HG02981 (cell line): ENCODE data around the gene EDNRA.
"Not testable (repeated sequence)": the region's sequence is repeated elsewhere in the genome, so short reads cannot be mapped to it uniquely, and the experiment has no call there.

Experiments used
- ATAC-seq: cut with Tn5 transposase; IDR thresholded peaks from one replicate; pipeline ENCODE4 v1.9.1; 2021; ENCODE audit warnings: mild to moderate bottlenecking, moderate library complexity; ENCODE audit not compliant: unreplicated experiment

EDNRA gene

DNA sequence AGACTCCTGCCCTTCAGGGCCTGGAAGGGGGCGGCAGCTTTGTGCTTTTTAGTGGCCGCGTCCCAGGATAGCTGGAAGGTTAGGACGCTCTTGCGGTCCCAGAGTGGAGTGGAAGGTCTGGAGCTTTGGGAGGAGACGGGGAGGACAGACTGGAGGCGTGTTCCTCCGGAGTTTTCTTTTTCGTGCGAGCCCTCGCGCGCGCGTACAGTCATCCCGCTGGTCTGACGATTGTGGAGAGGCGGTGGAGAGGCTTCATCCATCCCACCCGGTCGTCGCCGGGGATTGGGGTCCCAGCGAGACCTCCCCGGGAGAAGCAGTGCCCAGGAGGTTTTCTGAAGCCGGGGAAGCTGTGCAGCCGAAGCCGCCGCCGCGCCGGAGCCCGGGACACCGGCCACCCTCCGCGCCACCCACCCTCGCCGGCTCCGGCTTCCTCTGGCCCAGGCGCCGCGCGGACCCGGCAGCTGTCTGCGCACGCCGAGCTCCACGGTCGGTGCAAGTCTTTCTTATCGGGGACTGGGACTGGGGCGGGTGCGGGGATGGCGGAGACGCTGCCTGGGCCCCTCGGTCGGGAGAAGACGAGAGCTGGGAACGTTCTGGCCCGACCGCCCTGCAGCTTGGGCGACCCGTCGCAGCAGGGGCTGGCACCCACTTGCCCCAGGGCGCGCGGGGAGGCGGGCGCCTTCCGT, at the start of gene EDNRA:
EDNRA (plus strand) TSS at position 207 of the 686 bp plus-strand sequence. CDS start 4,585 bp downstream, outside the sequence.
- ATAC-seq = no peak

DNA sequence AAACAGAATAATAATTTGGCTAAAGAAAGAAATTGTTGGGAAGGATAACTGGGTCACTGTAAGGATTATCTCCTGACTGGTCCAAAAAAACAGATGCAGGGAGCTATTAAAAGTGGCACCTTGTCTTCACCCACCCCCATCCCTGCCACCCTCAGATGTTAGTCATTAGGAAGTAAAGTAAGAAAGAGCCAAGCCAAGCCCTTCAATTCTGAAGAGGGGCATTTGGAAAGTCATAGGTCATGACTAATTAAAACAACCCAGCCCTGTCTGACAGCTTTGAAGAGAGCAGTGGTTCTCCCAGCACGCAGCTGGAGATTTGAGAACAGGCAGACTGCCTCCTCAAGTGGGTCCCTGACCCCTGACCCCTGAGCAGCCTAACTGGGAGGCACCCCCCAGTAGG, 46.5 kb upstream of the EDNRA start:
- not testable (repeated sequence) for ATAC-seq

DNA sequence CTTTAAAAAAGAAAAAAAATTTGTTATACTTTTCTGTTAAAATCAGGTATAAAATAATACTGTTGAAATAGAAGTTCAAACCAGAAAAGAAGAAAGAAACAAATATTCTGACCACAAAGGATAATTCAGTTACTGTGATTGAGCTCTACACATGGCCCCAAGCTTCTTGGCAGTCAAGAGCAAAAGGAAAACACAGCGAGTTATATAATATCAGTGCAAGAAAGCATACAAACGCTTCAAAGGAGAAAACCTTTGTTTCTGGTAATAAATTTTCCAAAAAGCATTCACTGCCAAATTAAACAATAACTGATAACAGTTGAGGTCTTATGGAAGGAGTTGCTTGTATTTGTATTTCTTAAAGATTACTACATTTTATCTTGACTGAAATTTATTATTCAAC, 40.5 kb upstream of the EDNRA start:
- ATAC-seq = no peak

DNA sequence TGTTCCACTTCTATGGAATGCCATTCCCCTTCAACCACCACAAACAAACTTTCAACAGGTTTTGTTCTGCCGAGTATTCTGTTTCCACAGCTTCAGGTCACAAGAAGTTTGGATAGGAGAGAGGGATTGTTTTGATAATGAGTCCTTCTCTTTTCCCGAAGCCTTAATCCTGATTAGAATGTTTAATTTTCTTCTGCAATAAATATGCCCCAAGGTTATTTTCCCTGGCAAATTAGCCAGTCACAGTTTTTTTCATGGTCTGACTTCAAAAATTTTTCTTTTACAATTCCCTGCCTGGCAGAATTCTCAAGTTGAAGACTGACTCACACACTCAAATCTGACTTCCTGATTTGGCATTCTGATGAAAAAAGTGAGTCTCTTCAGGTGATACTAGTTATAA, 33.1 kb upstream of the EDNRA start:
- ATAC-seq = no peak

DNA sequence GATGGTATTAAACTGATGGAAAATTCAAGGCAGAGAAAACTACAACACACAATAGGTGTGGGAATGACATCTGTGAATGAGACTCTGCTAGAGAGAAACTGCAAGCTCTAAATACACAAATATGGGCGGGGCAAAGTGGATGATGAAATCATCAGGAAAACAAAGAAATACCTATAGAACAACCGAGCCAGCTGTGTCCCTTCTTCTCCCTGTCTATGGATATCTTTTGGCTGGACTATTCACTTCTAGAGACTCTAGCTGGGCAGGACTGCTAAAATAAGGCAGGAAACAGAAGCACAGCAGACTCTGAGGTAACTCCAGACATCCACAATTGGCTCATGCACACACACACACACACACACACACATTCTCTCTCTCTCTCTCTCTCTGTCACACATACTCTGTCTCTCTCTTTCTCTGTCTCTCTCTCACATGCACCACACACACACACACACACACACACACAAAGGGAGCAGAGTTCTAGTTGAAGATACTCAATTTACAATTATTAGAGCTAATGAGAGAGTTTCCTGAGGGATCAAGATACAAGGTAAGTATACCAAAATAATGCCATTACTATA, 27.2 kb upstream of the EDNRA start:
- ATAC-seq = no peak

DNA sequence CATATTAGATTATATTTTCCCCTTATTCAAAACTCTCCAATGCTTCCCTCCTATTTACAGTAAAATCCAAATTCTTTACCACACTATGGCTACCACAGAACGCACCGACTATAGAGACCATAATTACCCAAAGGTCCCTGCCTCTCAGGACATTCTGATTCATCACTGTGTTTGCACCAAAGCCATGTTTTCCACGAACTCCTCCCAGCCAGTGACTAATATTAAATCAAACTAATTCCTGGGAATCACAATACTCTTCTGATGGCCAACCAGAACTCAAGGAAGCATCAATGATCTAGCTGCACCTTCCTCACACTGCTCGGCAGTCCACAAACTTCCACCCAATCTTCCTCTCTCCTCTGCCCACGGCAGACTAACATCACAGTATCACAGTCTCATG, 24.2 kb upstream of the EDNRA start:
- ATAC-seq = no peak

DNA sequence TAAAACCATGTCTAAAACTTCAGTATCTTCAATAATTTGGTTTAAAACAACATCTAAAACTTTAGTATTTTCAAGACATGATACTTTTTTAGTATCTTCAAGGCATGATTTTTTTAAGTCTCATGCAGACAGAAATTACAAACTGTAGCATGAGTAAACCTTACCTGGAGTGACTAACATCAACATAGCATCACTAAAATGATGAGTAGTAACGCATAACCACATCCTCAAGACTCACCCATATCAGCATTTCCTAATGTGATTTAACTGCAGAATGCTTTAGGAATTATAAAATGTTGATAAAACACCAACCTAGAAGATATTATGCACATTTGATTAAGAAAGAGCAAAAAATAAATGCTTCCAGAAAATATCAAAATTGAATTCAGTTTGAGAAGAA, 19.7 kb upstream of the EDNRA start:
- ATAC-seq = no peak

DNA sequence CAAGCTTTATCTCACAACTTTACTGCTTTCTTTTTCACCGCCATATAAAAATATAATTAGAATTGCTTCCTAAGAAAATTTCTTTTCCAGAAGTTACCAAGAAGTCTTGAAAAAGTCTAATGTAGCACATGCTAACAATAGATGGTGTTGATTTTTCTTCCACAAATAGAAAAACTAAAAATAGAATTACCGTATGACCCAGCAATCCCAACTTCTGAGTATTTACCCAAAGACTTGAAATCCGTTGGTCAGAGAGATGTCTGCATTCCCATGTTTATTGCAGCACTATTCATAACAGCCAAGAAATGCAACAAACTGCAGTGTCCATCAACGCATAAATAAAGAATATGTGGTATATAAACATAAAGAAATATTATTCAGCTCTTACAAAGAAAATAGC, 17.8 kb upstream of the EDNRA start:
- ATAC-seq = no peak

DNA sequence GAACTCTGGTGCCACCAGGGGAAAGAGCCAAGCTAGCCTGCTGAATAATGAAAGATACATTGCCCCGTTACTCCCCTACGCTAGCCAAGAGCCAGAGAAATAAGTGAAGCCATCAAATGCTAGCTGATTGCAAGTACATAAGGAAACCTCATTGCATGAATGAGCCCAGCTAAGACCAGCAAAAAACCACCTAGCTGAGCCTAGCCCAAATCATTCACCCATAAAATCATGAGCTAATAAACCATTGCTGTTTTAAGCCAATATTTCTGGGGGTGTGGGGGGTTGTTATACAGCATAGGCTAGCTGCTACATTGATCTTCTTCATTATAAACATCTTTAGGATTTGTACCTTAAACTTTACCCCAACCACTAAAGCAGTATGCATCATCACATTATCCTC, 15.4 kb upstream of the EDNRA start:
- ATAC-seq = no peak

DNA sequence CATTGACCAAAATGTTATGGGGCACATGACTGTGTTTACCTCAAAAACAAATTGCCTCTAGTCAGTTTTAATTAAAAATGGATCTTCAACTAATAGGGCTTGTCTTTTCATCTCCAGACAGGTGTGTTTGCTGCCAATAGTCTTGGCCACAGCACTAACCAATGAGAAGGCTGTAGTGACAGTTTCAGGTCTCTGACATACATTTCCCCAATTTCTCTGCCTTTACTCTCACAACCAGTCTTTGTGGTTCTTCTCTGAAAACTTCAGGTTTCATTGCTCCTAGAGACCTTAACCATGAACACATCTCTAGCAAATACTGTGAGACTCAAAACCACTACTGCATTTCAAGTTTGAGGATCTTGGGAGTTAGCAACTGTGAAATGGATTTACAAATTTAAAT, 3.5 kb upstream of the EDNRA start:
- no peak for ATAC-seq

DNA sequence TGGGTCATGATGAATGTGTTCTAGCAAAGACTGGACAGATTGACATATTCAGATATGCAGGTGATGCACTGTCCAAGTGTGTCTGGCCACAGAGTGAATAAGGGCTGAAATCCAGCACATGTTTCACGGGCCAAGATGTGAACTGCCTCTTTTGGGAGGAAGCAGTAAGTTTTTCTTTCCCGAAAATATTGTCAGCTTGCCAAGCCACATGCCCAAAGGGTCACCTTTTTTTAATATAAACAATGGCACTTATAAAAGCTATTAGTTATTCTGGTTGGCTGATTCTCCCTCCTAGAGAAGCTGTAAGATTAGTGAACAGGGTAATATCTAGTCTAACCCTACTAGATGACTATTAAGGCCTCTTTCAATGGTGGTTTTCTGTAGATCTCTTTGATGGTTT, 1.5 kb upstream of the EDNRA start:
- ATAC-seq = no peak

DNA sequence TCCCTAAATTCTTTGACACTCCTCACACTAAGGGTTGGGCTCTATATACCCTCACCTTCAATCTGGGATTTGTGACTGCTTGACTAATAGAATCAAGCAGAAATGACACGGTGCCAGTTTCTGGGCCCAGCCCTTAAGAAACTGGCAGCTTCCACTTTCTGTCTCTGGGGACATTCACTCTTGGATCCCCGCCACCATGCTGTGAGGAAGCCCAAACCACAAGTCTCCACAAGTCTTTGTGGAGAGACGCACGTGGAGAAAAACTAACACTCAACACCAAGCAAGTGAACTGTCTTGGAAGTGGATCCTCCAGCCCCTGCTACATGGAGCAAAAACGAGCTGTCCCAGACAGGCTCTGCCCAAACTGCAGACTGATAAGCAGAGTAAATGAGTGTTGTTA, 1.1 kb upstream of the EDNRA start:
- ATAC-seq = no peak

DNA sequence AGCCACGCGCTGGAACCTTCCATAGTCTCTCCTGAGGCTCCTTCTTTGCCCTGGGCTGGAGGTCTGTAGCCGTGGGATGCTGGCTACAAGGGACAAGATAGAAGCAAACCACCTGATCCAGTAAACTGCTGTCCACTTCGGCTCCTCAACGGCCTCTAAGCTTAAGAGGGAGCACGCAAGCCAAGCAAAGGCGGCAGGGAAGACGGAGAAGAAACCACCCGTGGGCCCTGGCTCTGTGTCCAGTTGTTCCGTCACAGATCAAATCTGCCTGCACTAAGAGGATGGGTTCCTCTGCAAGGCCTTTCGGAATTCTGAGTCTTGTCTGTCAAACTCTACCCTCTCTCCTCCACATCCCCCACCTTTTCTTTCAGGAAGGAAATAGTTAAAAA, 401 bp upstream of the EDNRA start:
- ATAC-seq = no peak

DNA sequence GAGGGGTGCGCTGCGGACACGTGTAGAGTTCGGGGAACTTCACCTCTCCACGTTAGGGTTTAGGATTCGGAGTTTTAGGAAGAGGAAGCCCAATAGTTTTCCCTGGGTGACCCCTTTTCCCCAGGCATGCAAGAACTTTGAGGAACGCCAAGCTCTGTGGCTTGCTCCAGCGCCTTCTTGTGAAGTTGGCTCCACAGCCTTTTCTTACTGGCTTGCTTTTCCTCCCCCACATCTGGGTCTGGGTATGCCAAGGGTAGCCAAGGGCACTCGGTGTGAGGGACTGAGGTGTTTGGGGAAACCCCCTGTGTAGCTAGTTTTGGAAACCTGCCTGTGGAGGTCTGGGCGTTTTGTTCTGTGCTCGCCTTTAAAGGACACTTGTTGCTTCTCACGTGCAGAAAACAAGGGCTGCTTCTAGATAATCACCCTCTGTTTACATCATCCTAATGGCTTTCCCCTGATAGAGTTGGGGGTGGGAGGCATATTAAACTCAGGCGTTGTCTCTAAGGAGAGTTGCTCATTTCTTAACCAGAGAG, 746 bp downstream of the EDNRA start:
- no peak for ATAC-seq

DNA sequence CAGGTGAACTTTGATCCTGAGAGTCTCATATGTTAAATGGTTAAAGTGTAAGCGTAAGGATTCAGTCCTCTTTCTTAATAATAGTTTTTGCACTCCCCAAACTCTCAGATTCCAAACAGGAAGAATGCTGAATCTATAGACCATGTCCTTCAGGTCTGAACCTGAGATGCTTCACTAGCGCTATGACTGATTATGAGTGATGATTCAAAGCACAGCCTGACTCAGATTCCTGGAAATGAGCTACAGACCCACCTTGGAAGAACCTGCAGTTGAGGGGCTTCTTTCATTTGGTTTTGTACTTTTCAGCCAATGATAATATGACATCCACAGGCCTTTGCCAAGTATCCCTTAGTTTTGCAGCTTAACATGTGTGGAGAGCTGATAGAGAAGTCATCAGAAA, 1.4 kb downstream of the EDNRA start:
- ATAC-seq = no peak

DNA sequence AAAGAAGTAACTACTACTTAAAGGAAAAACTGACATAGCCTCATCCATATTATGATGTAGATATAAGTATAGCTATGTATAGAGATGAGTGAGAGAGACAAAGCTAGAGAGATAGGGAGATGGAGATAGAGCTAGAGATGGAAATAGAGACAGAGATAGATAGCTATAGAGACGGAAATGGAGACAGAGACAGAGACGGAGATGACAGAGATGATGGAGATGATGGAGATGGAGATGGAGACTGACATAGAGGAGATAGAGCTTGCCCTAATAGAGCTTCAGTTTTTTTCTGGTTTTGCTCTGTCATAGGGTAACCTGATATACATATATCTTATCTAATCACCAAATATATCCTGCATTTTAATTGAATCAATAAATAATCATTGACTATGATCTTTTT, 4.3 kb downstream of the EDNRA start:
- no peak for ATAC-seq

DNA sequence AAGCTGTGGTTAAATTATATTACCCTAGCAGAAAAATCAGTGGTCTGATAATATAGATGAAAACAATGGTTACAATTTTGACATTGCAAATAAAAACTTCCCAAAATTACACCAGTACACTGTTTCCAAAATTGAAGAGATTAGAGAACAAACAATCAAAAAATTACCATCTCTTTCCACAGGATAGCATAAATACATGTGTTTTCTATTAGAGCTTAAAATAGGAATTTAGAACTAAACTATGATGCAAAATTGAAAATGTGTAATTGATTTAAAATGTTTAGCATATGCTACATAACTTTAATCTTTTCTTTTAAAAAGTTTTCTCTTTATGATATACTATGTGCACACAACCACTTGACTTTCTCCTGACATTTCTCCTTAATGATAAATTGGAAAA, 6.7 kb downstream of the EDNRA start:
- ATAC-seq = no peak

DNA sequence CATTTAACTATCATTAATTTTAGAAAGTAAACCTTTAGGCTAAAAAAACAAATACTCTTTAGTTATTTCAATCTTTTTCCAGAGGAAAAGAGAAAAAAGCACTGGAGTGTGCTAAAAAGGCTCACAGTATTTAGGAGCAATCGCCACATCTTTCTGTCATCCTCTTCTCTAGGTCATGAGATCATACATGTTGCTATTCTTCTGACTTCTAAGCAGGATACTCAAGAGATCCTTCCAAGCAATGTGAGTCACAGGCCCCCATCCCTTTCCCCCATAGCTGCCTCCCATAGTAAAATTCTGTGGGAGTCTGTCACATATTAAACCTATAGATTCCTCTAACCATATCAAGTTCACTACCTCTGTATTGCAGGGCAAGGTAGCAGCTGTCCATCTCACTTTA, 7.7 kb downstream of the EDNRA start:
- ATAC-seq = no peak

DNA sequence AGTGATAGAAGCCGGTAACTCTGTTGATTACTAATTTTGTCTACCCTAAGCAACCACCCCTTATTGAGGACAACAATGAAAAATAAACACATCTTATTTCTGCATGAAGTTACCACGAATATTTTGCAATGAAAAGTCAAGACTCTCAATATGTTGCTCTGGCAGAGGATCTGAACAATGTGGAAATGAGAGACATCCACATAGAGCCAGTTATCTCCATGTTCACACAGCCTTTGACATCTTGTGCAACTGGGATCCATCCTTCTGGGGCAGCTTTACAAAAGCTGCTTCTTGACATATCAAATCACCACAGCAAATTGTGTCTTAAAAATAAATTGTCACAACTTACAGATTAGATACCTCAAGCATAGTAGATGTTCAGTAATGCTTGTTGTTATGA, 10.2 kb downstream of the EDNRA start:
- ATAC-seq = no peak

DNA sequence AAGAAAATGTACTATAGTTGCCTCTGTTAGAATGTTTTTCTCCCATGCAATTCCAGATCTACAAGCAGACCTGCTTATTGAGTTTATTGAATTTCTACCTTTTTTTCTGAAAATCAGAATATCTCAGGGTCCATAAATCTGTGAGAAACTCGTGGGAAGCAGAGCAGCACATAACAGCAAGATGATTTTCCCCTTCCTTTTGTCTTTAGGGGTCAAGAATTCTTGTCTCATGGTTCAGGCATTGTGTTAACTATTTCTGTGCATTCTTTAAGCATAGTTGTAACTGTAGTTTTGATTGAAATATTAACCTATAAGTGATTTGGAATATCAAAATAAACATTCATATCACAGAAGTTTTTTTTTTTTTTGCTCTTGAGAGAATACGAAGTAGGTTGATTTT, 11.4 kb downstream of the EDNRA start:
- no peak for ATAC-seq

DNA sequence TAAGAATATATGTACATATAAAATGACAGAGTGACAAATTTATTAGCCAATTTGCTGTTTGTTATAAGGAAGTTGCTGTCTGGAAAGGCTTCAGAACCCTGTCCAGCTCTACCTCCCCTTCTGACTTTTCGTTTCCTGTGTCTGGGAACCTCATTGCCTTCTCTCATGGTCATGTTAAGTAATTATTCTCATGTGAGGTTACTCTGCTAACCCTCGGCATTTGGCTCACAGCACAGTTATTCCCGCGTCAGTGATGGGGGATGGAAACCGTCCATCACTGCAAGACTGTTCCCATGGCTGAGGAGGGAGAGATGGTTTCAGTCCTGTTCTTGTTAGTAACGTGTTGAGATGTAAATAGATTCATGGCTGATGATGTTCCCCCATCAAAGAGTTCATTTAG, 11.9 kb downstream of the EDNRA start:
- ATAC-seq = no peak

DNA sequence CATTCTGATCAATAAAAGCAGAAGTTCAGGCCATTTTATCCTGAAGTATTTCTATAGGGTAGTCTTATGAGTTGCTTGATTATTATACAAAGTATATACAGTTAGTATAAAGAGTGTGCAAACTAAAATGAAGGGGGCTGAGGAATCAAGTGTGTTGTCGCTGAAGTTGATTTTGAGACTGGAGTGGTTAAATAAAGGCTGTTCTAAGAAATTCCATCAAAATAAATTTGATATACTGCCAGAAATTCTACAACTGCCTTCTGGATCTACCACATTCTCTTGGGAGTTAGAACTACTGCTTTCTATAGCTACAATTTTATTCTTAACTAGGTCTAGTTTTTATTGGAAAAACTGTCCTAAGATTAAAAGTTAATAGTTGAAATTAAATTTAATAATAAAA, 12.4 kb downstream of the EDNRA start:
- no peak for ATAC-seq

DNA sequence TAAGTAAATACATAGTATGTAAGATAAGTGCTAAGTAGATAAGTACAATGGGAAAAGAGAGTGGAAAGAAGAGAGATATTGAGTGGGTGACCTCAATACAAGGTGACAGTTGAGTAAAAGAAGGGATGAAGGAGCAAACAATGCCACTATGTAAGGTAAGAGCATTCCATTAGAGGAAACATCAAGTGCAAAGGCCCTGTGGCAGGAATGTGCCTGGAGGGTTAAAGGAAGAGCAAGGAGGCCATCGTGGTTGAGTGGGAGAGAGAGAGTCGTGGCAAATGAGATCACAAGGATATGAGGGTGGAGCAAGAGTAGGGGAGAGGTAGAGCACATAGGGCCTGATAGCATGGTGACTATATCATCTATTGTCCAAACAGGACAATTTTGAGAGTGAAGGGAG, 13.4 kb downstream of the EDNRA start:
- ATAC-seq = no peak
